Right ventricle myocardium inferior (tissue), 1 donor: Measurements from ENCODE around the gene ARHGAP15. TPM values are rescaled to one million over a fixed set of nuclear protein-coding genes. Genes with fewer than 3 reads are reported as not detected.

ENCODE experiments used
- ATAC-seq: fragments of 200-7000 bp; cut with Tn5 transposase; one replicate; pipeline ENCODE4 v1.9.1; 2020; ENCODE audit warnings: mild to moderate bottlenecking, moderate library complexity
- DNase-seq: peaks from one replicate; pipeline ENCODE4 v3.0.0; 2021; ENCODE audit errors: missing footprints
- intact Hi-C: fragments of 100-400 bp; cut with DNase I; formaldehyde crosslinking; loops from one replicate; pipeline ENCODE4 v1.11.0; 2022
- total RNA-seq: library from RNA; stranded (reverse); fragmentation: NEBNext Ultra II Directional; extraction: Animal tissue kit (Norgen Biotek cat#: 25700); gene quantifications from one replicate; pipeline ENCODE4 v1.2.1, GENCODE V29; 2021
- donor health status: DM: no; HTN: yes; CAD: no; lungs with severe emphysema.

The ARHGAP15 gene
- total RNA-seq, 1 donor from 2014 or later: 4.2 TPM

DNA sequence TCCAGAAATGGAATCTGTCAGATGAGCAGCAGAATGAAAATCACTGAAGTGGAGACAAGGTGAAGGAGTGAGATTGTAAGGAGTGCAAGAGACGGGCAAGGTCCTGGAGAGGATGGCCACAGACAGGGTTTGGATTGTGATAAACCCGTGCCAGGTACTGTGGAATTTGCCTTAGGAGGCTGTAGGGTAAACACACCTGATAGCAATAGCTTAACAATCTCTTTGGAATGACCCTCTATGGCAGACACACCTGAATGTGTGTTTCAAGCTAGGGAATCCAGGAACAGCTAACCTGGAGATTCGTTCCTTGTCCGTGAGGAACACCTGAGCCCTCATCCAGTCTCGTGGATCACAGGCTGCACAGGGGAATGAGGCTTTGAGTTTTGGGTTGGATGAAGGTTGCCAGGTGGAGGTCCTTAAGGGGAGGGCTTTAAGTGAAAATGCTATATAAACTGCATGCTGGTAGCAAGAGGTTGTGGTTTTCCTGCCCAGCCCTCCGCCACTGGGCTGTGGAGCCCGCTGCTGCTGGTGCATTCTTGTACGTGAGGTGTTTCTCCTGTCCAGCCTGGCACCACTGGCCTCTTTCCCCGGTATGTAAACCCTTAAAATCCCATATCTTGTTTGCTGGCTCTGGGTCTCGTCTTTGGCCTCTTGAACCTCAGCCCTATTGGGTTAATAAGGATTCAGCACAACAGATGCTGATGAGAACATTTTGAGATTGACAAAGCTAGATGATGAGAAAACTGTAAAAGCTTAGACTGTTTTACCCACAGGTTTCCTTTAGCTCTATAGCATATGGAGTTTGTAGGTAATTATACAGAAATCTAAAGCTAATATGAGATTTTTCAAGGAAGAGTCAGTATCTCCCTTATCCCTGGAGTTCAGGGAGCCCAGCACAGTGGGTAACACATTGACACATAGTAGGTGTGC is 117.9 kb downstream of the ARHGAP15 start:
- ATAC-seq (no peak), DNase-seq (peak; percentile 47)
- intact Hi-C loops: no loop called here

GRCh38 chr2:143248631-143249030 is 119.4 kb downstream of the ARHGAP15 start:
- intact Hi-C loops: no loop called here
- ATAC-seq: no peak

GRCh38 chr2:143251681-143252080 is 122.5 kb downstream of the ARHGAP15 start:
- no peak for ATAC-seq
- intact Hi-C loops: loop anchor here (10.0 kb wide), 1 partner anchor 137 kb away; no protein-coding TSS in a partner anchor
- no peak for DNase-seq

More at GRCh38 chr2:143248631-143249030, 119.4 kb downstream of the ARHGAP15 start:
- DNase-seq: no peak

GRCh38 chr2:143252138-143252907 is 123.1 kb downstream of the ARHGAP15 start:
- ATAC-seq (no peak), DNase-seq (no peak)
- intact Hi-C loops: loop anchor here (10.0 kb wide), 1 partner anchor 138 kb away; no protein-coding TSS in a partner anchor

GRCh38 chr2:143254110-143254509 is 124.9 kb downstream of the ARHGAP15 start:
- ATAC-seq (no peak), DNase-seq (no peak)
- intact Hi-C loops: loop anchor here (10.0 kb wide), 1 partner anchor 139 kb away; no protein-coding TSS in a partner anchor

GRCh38 chr2:143255086-143255485 is 125.9 kb downstream of the ARHGAP15 start:
- intact Hi-C loops: loop anchor here (5.0 to 10.0 kb wide), 2 partner anchors 83 to 140 kb away; no protein-coding TSS in a partner anchor
- DNase-seq (no peak), ATAC-seq (no peak)

DNA sequence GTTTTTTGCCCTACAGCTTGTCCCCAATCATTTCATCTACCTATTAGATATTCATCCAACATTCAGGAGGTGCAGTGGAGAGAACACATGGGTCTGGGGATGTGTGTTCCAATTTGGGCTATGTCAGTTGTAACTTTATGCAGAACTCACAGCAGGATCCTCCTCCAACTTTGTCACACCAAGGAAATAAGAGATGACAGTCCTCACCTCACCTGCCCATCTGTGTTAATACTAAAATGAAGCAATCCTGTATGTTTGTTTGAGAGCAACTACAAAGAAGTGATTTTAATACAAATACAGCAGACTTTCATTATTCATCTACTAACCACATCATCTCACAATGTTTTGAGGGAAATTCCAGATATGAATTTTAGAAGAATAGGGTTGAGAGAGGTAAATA is 126.7 kb downstream of the ARHGAP15 start:
- DNase-seq: no peak
- ATAC-seq: no peak
- intact Hi-C loops: loop anchor here (5.0 to 10.0 kb wide), 2 partner anchors 84 to 141 kb away; no protein-coding TSS in a partner anchor

- DNase-seq: no peak
- intact Hi-C loops: loop anchor here (5.0 to 10.0 kb wide), 2 partner anchors 86 to 144 kb away; no protein-coding TSS in a partner anchor
- ATAC-seq: no peak
These were observed 129.1 kb downstream of the ARHGAP15 start for GRCh38 chr2:143258126-143258892.

GRCh38 chr2:143259368-143259958 is 130.2 kb downstream of the ARHGAP15 start:
- no peak for DNase-seq
- intact Hi-C loops: loop anchor here (5.0 to 10.0 kb wide), 2 partner anchors 87 to 145 kb away; no protein-coding TSS in a partner anchor
- no peak for ATAC-seq

DNA sequence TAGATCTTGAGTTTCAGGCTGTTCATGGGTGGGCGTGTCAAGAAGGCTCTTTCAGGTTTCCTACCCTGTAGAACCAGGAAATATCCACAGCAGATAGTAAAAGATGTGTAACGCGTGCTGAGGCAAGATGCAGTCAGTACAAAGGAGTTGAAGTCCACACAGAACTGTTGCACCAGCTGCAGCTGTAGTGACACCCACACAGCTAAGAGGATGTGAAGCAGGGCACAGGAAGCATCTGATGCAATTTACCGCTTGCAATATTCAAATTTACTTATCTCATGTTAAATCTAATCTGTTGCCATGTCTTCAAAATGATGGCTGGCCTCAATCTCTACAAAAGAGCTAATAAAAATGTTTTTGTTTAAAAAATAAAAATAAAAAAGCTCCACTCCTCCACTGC is 132.8 kb downstream of the ARHGAP15 start:
- DNase-seq (peak; percentile 48), ATAC-seq (no peak)
- intact Hi-C loops: no loop called here

DNA sequence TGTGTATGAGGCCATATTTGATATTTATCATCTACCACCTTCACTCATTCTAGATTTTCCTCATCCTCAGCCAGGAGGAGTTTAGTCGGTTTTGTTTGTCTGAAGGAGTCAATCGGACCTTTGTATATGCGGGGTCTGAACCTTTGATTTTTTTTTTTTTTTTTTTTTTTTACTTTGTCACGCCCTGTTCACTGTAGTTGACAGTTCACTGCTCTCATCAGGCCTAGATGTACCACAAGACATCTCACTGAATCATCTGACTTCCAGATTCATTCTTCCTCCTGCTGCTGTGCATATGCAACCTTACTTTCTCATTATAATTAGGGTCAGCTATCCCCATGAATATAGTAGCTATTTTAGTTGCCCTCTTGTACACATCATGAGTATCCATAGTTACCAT is 133.2 kb downstream of the ARHGAP15 start:
- DNase-seq (no peak), ATAC-seq (no peak)
- intact Hi-C loops: no loop called here

GRCh38 chr2:143263066-143263625 is 133.9 kb downstream of the ARHGAP15 start:
- DNase-seq (no peak), ATAC-seq (no peak)
- intact Hi-C loops: no loop called here

- no peak for DNase-seq
- intact Hi-C loops: no loop called here
- peak; percentile 80 for ATAC-seq
These were observed 135.6 kb downstream of the ARHGAP15 start for GRCh38 chr2:143264851-143265250.

DNA sequence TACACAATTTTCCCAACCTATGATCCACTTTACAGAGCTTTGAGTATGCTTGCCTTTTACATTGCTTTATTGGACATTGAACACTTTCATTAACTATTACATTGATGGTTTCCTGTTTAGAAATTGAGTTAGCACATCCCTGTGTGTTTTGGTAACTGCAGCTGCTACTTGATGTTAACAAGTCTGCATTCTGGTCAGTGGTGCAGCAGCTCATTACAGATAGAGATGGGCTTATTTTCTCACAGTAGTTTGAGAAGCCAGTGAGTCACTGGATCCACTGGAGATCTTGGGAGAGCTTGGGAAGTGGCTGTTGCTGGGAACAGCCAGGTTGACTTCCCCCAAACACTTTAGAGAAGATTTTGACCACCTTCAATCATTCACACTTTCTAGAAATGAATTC is 150.5 kb downstream of the ARHGAP15 start:
- no peak for ATAC-seq
- no peak for DNase-seq
- intact Hi-C loops: no loop called here

- intact Hi-C loops: no loop called here
- no peak for ATAC-seq
- no peak for DNase-seq
These were observed 151.0 kb downstream of the ARHGAP15 start for GRCh38 chr2:143280097-143280757.

- DNase-seq (no peak), ATAC-seq (no peak)
- intact Hi-C loops: no loop called here
These were observed 153.5 kb downstream of the ARHGAP15 start for GRCh38 chr2:143282684-143283083.

DNA sequence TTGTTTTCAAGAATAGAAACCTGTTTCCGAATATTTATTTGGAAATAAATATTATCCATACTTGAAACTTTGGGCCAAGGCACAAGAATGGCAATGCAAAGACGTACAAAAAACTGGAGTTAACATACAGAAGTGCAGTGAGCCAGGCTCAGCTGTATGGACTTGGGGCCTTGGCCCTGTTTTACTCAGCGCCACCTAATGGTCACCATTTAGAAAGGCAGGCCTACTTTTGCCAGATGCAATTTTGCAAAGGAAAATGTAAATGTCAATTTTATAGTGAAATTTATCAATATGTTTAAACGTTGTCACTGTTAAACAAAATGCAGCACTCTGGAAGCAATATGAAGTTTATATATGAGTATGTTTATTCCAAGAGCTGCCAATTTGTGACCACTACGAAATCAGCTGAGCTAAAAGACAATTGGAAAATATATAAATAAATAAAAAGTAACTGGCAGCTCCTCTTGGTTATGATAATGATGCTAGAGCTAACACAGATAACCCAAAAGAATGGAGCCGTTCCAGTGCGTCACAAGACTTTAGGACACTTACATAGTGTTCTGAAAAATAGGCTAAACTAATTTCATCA is 155.0 kb downstream of the ARHGAP15 start:
- intact Hi-C loops: no loop called here
- ATAC-seq (no peak), DNase-seq (peak; percentile 57)
